HFF-Myc (cell line): ENCODE measurements around the gene CAPN10.
A peak's percentile ranks its signal among the peaks of the same experiment; 100 is the strongest.
"Not testable (repeated sequence)": the region's sequence is repeated elsewhere in the genome, so short reads cannot be mapped to it uniquely, and the experiment has no call there.

ENCODE experiments used
- DNase-seq: peaks from one replicate; pipeline ENCODE4 v3.0.0-alpha.2; 2011; ENCODE audit warnings: low read depth; ENCODE audit errors: extremely low read depth
- H3K4me3 ChIP-seq: replicated peaks from 2 replicates; pipeline ENCODE4 v1.5.1; 2011; ENCODE audit warnings: low read depth, mild to moderate bottlenecking, control low read depth, low read length
- TF ChIP-seq, protein P1 (sequence below): IDR thresholded peaks from 2 replicates; pipeline ENCODE4 v1.5.1; 2012; ENCODE audit warnings: mild to moderate bottlenecking, low read depth, low read length, control low read depth; ENCODE audit errors: missing control alignments

The CAPN10 gene

DNA sequence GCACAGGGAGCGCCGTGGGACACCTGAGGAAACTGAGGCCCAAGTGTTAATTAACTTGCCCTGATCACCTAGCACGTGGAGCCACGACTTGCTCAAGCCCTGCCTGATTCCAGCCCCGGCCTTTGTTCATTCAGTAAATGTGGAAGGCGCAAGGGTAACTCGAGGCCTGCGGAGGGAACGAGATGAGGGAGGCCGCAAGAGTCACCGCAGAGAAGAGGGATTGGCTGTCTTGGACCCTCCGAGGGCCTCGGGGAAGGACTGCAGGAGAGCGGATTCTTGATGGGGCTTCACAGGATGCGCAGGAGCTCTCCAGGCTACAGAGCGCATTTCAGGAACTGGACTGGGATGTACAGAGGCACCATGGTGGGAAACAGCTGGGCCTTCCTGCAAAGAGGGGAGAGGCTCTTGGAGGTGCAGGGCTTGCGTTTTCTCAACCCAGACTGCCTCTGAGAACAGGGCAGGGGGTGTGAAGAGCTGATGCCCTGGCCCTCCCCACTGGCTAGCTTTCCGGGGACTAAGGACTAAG, 28.2 kb upstream of the CAPN10 start:
- TF ChIP-seq, protein P1, sequence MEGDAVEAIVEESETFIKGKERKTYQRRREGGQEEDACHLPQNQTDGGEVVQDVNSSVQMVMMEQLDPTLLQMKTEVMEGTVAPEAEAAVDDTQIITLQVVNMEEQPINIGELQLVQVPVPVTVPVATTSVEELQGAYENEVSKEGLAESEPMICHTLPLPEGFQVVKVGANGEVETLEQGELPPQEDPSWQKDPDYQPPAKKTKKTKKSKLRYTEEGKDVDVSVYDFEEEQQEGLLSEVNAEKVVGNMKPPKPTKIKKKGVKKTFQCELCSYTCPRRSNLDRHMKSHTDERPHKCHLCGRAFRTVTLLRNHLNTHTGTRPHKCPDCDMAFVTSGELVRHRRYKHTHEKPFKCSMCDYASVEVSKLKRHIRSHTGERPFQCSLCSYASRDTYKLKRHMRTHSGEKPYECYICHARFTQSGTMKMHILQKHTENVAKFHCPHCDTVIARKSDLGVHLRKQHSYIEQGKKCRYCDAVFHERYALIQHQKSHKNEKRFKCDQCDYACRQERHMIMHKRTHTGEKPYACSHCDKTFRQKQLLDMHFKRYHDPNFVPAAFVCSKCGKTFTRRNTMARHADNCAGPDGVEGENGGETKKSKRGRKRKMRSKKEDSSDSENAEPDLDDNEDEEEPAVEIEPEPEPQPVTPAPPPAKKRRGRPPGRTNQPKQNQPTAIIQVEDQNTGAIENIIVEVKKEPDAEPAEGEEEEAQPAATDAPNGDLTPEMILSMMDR, result no peak
- no peak for DNase-seq
- peak overlapping the region; percentile 46 for H3K4me3 ChIP-seq

GRCh38 chr2:240559286-240559685, 27.2 kb upstream of the CAPN10 start:
- no peak for DNase-seq
- peak overlapping the region; percentile 76 for H3K4me3 ChIP-seq
- TF ChIP-seq, protein P1, result no peak

GRCh38 chr2:240560084-240560479, 26.5 kb upstream of the CAPN10 start, which contains the start of gene DUSP28:
DUSP28 (plus strand) TSS chr2:240560357; CDS start chr2:240560685, 328 bp downstream.
- peak within 1 kb of the TSS; percentile 76 for H3K4me3 ChIP-seq
- TF ChIP-seq, protein P1, result no peak
- peak; percentile 54 for DNase-seq

GRCh38 chr2:240560480-240561324, 25.8 kb upstream of the CAPN10 start:
- peak overlapping the region; percentile 76 for H3K4me3 ChIP-seq
- peak; percentile 87 for DNase-seq
- TF ChIP-seq, protein P1, result no peak

GRCh38 chr2:240561325-240561971, 25.1 kb upstream of the CAPN10 start:
- TF ChIP-seq, protein P1, result no peak
- DNase-seq, result no peak
- peak overlapping the region; percentile 76 for H3K4me3 ChIP-seq

DNA sequence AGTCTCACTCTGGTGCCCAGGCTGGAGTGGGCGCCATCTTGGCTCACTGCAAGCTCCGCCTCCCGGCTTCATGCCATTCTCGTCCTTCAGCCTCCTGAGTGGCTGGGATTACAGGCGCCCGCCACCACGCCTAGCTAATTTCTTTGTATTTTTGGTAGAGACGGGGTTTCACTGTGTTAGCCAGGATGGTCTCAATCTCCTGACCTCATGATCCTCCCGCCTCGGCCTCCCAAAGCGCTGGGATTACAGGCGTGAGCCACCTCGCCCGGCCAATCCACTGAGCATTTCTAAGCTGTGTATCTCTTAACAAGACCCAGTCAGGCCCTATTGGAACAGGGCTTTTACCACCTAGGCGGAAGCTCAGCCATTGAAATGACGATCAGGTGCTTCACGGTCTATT, 23.3 kb upstream of the CAPN10 start:
- H3K4me3 ChIP-seq, DNase-seq: not testable (repeated sequence)

DNA sequence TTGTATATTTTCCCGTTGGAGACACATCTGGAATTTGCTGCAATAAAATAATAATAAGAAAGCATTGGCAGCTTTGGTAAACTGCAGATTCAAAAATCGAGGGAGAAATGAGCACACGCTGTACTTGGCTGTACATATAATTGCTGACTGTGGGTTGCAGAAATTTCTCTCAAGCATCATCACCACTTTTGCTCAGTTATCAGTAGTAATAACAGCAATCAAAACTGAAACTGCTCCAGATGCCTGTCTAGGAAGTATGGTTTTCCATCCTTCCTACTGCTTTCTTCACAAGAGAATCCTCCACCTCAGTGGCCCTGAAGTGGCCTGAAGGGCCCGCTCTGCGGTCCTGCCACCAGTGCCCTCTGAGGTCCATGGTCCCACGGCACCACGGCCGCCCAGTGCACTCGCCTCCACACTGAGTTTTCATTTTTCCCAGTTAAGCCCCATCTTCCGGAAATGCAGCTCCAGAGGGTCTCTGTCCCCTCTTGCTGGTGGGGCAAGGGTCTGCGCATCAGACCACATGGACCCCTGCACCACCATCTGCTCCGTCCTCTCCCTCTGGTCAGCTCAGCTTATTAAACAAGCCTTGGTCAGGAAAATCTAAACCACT, 22.5 kb upstream of the CAPN10 start:
- no peak for DNase-seq
- TF ChIP-seq, protein P1, result no peak
- no peak overlapping the region for H3K4me3 ChIP-seq
